ENCODE measurements around the gene CD276.
"Not testable (repeated sequence)": the region's sequence is repeated elsewhere in the genome, so short reads cannot be mapped to it uniquely, and the experiment has no call there.

CD276 gene

GRCh38 chr15:73684581-73685455 is 635 bp downstream of the CD276 start:
- peak; percentile 59 for DNase-seq

- DNase-seq = peak; percentile 47
Measured at GRCh38 chr15:73685981-73686380, 1.8 kb downstream of the CD276 start.

DNA sequence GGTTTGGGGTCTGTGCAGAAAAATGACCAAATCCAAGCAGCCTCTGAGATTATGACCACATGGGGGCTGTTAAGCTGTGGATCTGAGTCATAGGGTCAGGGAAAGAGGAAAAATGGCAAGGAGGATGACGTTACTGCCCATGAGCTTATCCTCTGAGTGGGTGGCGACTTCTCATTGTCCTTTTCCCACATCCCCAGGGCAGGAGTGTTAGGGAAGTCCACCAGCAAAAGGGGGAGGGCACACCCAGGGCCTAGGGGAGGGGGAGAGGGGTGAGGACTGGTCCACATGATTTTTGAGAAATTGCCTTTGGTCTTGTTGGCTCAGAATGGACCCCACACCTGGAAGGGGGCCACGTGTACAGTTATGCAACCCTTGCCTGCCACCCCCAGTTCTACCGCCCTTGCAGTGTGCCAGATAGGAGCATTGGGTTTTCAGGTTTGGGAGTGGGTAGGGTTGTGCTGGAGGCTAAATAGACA is 2.6 kb downstream of the CD276 start:
- no peak for DNase-seq

- DNase-seq = peak; percentile 17
Measured at GRCh38 chr15:73687351-73687750, 3.2 kb downstream of the CD276 start.

DNA sequence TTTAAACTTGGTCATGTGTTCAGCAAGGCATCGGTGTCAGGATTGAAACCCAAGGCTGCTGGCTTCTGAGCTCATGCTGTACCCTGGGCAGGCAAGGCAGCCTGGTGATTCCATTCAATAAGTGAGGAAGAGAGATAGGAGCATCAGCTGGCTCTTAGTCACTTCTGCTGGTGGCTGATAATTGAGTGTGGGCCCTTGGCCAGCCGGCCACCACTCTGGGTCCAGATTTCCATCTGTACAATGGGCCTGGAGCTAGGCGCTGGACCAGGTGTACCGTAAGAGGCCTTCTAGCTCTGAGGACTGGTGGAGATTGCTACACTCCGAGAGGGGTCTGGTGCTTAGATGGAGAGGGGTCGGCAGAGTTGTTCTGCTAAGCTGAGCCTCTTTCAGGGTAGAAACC is 4.3 kb downstream of the CD276 start:
- no peak for DNase-seq

- no peak for DNase-seq
Measured at GRCh38 chr15:73691396-73691795, 7.2 kb downstream of the CD276 start.

DNA sequence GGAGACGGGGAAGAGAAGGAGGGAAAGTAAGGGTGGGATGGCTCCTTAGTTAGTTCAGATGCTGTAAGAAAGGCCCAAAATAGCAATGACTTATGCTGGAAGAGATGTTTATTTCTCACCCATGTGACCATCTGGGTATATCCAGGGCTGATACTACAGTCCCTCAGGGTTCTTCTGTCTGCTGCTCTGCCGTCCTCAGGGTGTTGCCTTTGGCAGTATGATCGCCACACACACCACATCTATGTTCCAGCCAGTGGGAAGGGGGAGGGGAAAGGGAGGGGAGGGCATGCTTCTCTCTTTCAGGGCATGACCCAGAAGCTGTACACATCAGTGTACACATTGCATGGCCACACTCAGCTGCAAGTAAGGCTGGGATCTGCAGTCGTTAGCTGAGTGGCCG is 10.2 kb downstream of the CD276 start:
- DNase-seq = no peak

DNA sequence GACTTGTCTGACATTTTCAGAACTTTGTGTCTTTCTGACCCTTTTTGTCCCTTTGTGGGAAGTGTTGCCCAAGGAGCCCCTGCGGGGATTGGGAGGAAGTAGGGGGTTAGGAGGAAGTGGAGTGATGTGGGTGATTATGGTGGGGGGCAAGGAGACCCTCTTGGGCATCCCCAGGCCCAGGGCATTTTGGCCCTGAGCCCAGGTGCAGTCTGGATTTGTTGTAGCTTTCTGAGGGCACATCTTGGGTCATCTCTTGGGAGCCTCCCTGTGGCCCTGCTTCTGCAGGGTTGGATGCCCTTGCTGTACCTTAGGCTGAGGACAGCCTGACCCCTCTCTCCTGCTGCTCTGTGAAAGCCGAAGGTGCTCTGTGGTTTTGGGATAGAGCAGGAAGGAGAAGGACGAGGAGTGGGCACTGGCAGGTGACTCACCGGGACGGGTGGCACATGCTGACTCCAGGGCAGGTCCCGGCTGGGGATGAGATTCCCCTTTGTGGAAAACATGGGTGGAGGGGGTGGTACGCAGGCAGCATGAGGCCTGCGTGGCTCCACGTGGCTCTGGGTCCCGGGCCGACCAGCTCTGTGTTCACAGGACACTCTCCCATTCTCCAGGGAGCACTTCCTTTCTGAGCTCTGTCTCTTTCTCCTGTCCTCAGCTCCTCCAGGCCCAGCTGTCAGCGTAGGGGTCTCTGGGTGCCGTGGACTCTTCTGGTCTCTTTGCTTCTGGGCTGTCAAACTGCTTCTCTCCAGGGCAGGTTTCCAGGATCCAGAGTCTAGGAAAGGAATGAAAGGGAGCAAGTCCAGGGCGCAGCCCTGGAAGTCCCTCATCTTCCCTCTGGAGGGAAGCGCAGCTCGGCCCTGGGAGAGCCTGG is 11.8 kb downstream of the CD276 start:
- DNase-seq = no peak

DNA sequence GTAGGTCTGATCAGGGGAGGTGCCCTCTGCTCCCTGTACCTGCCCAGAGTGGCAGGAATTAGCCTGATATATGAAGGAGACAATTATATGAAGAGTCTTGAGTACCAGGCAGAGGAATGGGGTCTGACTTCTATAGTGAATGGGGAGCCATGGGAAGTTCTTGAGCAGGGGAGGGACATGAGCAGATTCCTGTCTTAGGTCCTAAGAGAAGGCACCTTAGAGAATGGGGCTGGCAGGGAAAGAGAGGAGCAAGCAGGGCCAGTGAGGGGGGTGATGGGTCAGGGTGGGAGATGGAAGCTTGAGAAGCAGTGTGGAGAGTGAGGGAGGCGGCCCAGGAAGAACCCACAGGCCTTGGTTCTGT is 12.4 kb downstream of the CD276 start:
- DNase-seq = no peak

DNA sequence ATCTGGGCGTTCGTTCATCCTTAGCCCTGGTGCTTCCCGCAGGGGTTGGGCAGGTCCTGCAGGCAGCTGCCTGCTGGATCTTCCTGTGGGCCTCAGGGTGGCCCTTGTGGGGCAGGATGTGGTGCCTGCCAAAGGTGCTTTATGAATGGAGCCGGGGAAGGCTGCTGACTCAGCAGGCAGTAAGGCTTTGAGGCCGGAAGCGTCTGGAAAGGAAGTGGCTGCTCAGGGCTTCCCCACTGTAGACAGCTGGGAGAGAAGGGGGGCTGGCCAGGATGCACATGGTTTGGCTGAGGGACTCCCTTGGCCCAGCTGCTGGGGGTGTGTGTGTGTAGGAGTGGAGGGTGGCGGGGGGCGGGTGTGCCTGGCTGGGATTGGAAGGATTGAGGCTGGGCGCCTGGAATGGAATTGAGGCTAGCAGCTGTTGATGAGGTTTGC is 12.9 kb downstream of the CD276 start:
- peak; percentile 84 for DNase-seq

GRCh38 chr15:73699249-73700040 is 15.3 kb downstream of the CD276 start:
- no peak for DNase-seq

- DNase-seq = peak; percentile 86
Measured at GRCh38 chr15:73700041-73700842, 16.1 kb downstream of the CD276 start.

DNA sequence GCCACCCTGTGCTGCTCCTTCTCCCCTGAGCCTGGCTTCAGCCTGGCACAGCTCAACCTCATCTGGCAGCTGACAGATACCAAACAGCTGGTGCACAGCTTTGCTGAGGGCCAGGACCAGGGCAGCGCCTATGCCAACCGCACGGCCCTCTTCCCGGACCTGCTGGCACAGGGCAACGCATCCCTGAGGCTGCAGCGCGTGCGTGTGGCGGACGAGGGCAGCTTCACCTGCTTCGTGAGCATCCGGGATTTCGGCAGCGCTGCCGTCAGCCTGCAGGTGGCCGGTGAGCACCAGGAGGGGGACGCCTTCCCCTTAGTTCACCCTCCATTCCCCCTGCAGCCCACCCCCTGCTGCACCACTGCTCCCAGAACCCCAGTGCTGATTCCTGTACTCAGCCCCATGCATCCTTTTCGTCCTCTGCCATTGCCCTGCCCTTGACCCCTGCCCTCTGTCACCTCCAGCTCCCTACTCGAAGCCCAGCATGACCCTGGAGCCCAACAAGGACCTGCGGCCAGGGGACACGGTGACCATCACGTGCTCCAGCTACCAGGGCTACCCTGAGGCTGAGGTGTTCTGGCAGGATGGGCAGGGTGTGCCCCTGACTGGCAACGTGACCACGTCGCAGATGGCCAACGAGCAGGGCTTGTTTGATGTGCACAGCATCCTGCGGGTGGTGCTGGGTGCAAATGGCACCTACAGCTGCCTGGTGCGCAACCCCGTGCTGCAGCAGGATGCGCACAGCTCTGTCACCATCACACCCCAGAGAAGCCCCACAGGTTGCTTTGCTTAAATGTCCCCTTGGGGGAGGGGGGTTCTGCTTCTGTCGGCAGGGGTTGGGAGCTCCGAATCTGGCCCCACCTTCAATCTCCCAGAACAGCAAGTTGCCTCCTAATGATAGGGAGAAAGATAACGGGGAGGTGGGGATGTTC is 18.4 kb downstream of the CD276 start:
- not testable (repeated sequence) for DNase-seq

GRCh38 chr15:73703601-73704000 is 19.4 kb downstream of the CD276 start:
- not testable (repeated sequence) for DNase-seq

DNA sequence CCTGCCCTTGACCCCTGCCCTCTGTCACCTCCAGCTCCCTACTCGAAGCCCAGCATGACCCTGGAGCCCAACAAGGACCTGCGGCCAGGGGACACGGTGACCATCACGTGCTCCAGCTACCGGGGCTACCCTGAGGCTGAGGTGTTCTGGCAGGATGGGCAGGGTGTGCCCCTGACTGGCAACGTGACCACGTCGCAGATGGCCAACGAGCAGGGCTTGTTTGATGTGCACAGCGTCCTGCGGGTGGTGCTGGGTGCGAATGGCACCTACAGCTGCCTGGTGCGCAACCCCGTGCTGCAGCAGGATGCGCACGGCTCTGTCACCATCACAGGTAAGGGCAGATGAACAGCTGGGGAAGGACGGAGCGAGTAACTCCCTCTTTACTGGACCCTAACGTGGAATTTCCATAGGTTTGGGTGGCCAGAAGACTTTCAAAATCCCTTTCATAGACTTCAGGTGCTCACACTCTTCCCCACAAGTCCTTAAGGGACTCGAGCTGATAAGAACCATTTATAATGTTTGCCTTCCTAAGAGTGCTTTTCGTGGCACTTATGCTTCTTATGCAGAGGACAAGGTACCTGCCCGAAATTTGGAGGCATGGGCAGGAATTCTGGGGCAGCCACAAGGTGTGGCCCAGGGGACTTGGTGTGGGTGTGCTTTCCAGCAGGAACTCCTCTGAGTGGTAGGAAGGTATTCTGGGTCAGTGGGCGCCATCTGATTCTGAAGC is 20.1 kb downstream of the CD276 start:
- DNase-seq = not testable (repeated sequence)

DNA sequence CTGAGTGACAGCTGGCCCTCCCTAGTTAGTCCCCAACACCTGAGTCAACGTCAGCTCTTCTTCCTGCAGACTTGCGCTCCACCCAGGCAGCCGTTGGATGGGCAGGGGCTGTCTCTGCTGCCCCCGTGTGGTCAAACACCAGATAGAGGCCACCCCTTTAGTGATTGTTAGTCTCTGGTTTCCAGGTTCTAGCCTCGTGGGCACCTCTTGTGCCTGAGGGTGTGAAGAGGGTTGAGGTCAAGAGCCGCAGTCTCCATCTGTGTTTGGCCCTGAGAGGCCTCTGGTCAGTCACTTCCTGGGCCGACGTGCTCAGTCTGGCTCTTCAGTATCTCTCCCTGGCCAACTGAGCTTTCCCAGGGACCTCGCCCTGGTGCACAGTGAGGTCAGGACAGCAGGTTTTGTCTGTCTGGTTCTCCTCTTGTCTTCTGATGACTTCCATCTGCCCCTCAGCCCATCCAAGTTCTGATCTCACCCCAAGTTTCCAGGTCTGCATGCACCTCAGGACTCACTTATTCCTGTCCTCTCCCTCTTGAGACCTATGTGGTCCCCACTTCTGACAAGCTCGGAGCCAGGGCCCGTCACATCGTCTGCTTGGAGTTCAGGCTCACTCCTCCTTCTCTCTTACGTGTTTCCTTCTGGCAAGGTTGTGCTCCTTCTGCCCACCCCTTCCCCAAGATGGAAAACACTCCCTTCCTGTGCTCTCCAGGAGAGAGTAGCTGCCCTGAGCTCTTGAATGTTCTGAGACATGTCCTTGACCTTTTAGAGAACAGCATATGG is 20.9 kb downstream of the CD276 start:
- DNase-seq = peak; percentile 84

- no peak for DNase-seq
Measured at GRCh38 chr15:73708691-73709090, 24.5 kb downstream of the CD276 start.

DNA sequence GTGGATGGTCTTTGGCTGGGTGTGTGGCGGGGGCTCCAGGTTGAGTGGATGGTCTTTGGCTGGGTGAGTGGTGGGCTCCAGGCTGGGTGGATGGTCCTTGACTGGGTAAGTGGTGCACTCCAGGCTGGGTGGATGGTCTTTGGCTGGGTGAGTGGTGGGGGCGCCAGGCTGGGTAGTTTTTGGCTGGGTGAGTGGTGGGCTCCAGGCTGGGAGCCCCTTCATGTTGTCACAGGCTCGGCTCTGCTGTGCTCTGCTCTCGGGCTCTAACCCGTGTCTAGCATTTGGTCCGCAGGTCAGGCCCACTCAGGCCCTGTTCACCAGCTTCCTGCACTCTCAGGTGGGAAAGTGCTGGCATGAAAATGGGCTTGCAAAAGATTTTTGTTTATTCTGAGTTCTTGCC is 25.1 kb downstream of the CD276 start:
- no peak for DNase-seq

GRCh38 chr15:73709686-73710085 is 25.5 kb downstream of the CD276 start:
- DNase-seq = no peak
